ENCODE results near the gene RPS6KA1. TPM values are rescaled to one million over a fixed set of nuclear protein-coding genes. Genes with fewer than 3 reads are reported as not detected.

Gene RPS6KA1
- total RNA-seq = 7.5 and 14.8 TPM in 2 replicates

GRCh38 chr1:26529655-26530409 is at the start of gene RPS6KA1:
Gene RPS6KA1, plus strand, starts transcription at chr1:26529761. Its CDS starts 160 bp downstream, at chr1:26529921.

Other genes with a start within 250 kb of the RPS6KA1 start
- 20.4 and 30.1 TPM in 2 replicates for gene SH3BGRL3, start 249.7 kb upstream of the RPS6KA1 start, total RNA-seq
- gene UBXN11, start 223.1 kb upstream of the RPS6KA1 start, total RNA-seq = 4.2 and 7.1 TPM in 2 replicates
- gene CD52, start 211.8 kb upstream of the RPS6KA1 start, total RNA-seq = not detected in 2 replicates
- 0.12 TPM in 1 of 2 replicates, not detected in the other for gene CRYBG2, start 175.6 kb upstream of the RPS6KA1 start, total RNA-seq
- gene ZNF683, start 157.0 kb upstream of the RPS6KA1 start, total RNA-seq = not detected in 2 replicates
- gene LIN28A, start 118.9 kb upstream of the RPS6KA1 start, total RNA-seq = not detected in 2 replicates
- gene DHDDS, start 97.4 kb upstream of the RPS6KA1 start, total RNA-seq = 61.7 and 69.5 TPM in 2 replicates
- 233 and 471 TPM in 2 replicates for gene HMGN2, start 57.3 kb upstream of the RPS6KA1 start, total RNA-seq
- gene ARID1A, start 166.3 kb downstream of the RPS6KA1 start, total RNA-seq = 15.9 and 20.3 TPM in 2 replicates

Measured in uterine smooth muscle cell (primary cell).